Liver (tissue), 9 donors: ENCODE data around the gene UCN2. TPM values are rescaled to one million over a fixed set of nuclear protein-coding genes. Genes with fewer than 3 reads are reported as not detected.

Experiments
- DNase-seq: peaks from one replicate; pipeline ENCODE4 v3.0.0-alpha.2; 2017; ENCODE audit warnings: low spot score
- H3K27ac ChIP-seq, 2 donors: one replicate each; pipeline ENCODE4 v1.7.0; 2013; ENCODE audit warnings: inconsistent platforms in 2 of 2, low read length in 2 of 2, control low read depth in 1 of 2, low read depth in 1 of 2, mild to moderate bottlenecking in 1 of 2
- H3K27me3 ChIP-seq, 4 donors: one replicate each; pipeline versions ENCODE4 v1.6.1 to v1.7.0; 2013; ENCODE audit warnings: low read length in 3 of 4, inconsistent platforms in 1 of 4, mild to moderate bottlenecking in 1 of 4, moderate library complexity in 1 of 4; ENCODE audit not compliant: control insufficient read depth in 4 of 4, insufficient read depth in 4 of 4
- H3K36me3 ChIP-seq, 4 donors: one replicate each; pipeline versions ENCODE4 v1.6.1 to v1.7.0; 2013; ENCODE audit warnings: low read length in 3 of 4, mild to moderate bottlenecking in 3 of 4, low read depth in 1 of 4, moderate library complexity in 1 of 4; ENCODE audit not compliant: control insufficient read depth in 4 of 4, insufficient read depth in 3 of 4
- H3K4me1 ChIP-seq, 4 donors: one replicate each; pipeline versions ENCODE4 v1.6.1 to v1.7.0; 2013; ENCODE audit warnings: low read length in 3 of 4, mild to moderate bottlenecking in 3 of 4, moderate library complexity in 1 of 4; ENCODE audit not compliant: control insufficient read depth in 4 of 4, insufficient read depth in 4 of 4
- H3K4me3 ChIP-seq, 3 donors: one replicate each; pipeline versions ENCODE4 v1.6.1 to v1.7.0; 2013; ENCODE audit warnings: low read length in 3 of 3, control low read depth in 1 of 3, low read depth in 1 of 3, mild to moderate bottlenecking in 1 of 3
- H3K9ac ChIP-seq, 2 donors: one replicate each; pipeline ENCODE4 v1.7.0; 2013; ENCODE audit warnings: low read length in 2 of 2, mild to moderate bottlenecking in 2 of 2, moderate library complexity in 2 of 2, control low read depth in 1 of 2, low read depth in 1 of 2
- H3K9me3 ChIP-seq, 4 donors: one replicate each; pipeline versions ENCODE4 v1.6.1 to v1.7.0; 2013; ENCODE audit warnings: low read length in 3 of 4; ENCODE audit not compliant: control insufficient read depth in 4 of 4
- ATF3 ChIP-seq: IDR thresholded peaks from 2 replicates; pipeline ENCODE4 v1.6.1; 2016; ENCODE audit warnings: antibody characterized with exemption
- CTCF ChIP-seq: fragments of 150-350 bp; IDR thresholded peaks from 2 replicates; pipeline ENCODE4 v1.5.1; 2017; ENCODE audit warnings: improper control_type of control experiment, low read depth, low read length; ENCODE audit not compliant: missing input control
- EGR1 ChIP-seq, 2 donors: IDR thresholded peaks; 2 replicates each; pipeline ENCODE4 v1.6.1; 2016 to 2018; ENCODE audit warnings: antibody characterized with exemption in 2 of 2, low read depth in 2 of 2
- FOXA1 ChIP-seq: IDR thresholded peaks from 2 replicates; pipeline ENCODE4 v1.6.1; 2016; ENCODE audit warnings: antibody characterized with exemption
- FOXA2 ChIP-seq: IDR thresholded peaks from 2 replicates; pipeline ENCODE4 v1.6.1; 2016; ENCODE audit warnings: antibody characterized with exemption
- GABPA ChIP-seq, 2 donors: IDR thresholded peaks in 1 of 2; conservative IDR thresholded peaks in 1 of 2; 2 replicates each; pipeline ENCODE4 v1.6.1; 2016; ENCODE audit warnings: antibody characterized with exemption in 2 of 2, mild to moderate bottlenecking in 1 of 2, moderate library complexity in 1 of 2
- HNF4A ChIP-seq, 2 donors: conservative IDR thresholded peaks; 2 replicates each; pipeline ENCODE4 v1.6.1; 2016; ENCODE audit warnings: antibody characterized with exemption in 2 of 2, mild to moderate bottlenecking in 2 of 2
- HNF4G ChIP-seq: IDR thresholded peaks from 2 replicates; pipeline ENCODE4 v1.6.1; 2016; ENCODE audit warnings: antibody characterized with exemption
- JUND ChIP-seq, 2 donors: IDR thresholded peaks; 2 replicates each; pipeline ENCODE4 v1.6.1; 2016; ENCODE audit warnings: antibody characterized with exemption in 2 of 2
- MAX ChIP-seq: IDR thresholded peaks from 2 replicates; pipeline ENCODE4 v1.6.1; 2016; ENCODE audit warnings: antibody characterized with exemption
- NR2F2 ChIP-seq: IDR thresholded peaks from 2 replicates; pipeline ENCODE4 v1.6.1; 2016; ENCODE audit warnings: antibody characterized with exemption
- RAD21 ChIP-seq, 2 donors: IDR thresholded peaks; 2 replicates each; pipeline ENCODE4 v1.6.1; 2016; ENCODE audit warnings: antibody characterized with exemption in 2 of 2, mild to moderate bottlenecking in 2 of 2
- REST ChIP-seq: IDR thresholded peaks from 2 replicates; pipeline ENCODE4 v1.6.1; 2016; ENCODE audit warnings: antibody characterized with exemption, mild to moderate bottlenecking
- RXRA ChIP-seq, 2 donors: IDR thresholded peaks; 2 replicates each; pipeline ENCODE4 v1.6.1; 2017 to 2018; ENCODE audit warnings: antibody characterized with exemption in 2 of 2, mild to moderate bottlenecking in 1 of 2
- SP1 ChIP-seq: IDR thresholded peaks from 2 replicates; pipeline ENCODE4 v1.6.1; 2018; ENCODE audit warnings: antibody characterized with exemption, mild to moderate bottlenecking
- TAF1 ChIP-seq: conservative IDR thresholded peaks from 2 replicates; pipeline ENCODE4 v1.6.1; 2016; ENCODE audit warnings: antibody characterized with exemption, mild to moderate bottlenecking
- YY1 ChIP-seq: IDR thresholded peaks from 2 replicates; pipeline ENCODE4 v1.6.1; 2016; ENCODE audit warnings: antibody characterized with exemption, mild to moderate bottlenecking
- ZBTB33 ChIP-seq: IDR thresholded peaks from 2 replicates; pipeline ENCODE4 v1.6.1; 2016; ENCODE audit warnings: antibody characterized with exemption
- WGBS: extraction: QIAGEN DNeasy Blood & Tissue Kit; methylation state at CpG from one replicate; pipeline ENCODE4 v1.1.7; 2013; 5-methylcytosine and 5-hydroxymethylcytosine counted together
- polyA plus RNA-seq, 2 donors: library from polyadenylated mRNA; stranded (reverse) in 1 of 2; unstranded in 1 of 2; fragments of 200-250 nt in 1 of 2; fragments of >200 nt in 1 of 2; fragmentation: Nextera tagmentation in 1 of 2; extraction: Ambion mirVana in 1 of 2; gene quantifications; one replicate each; pipeline versions ENCODE4 v1.2.1 to v1.2.3, GENCODE V29; 2013 to 2015
- total RNA-seq, 2 donors: library from RNA; depleted of rRNA; stranded (reverse); fragments of >200 nt; gene quantifications; one replicate each; pipeline ENCODE4 v1.2.3, GENCODE V29; 2014
- donor health status: healthy.
- donor health status: healthy.
- donor health status: healthy.
- donor health status: healthy.
- donor health status: healthy.

The UCN2 gene
- total and polyA plus RNA-seq, 4 donors, result 0.08 TPM; not detected in 3

GRCh38 chr3:48548126-48548525, 15.5 kb downstream of the UCN2 start:
- no peaks in the 10 kb centered on the region for H3K36me3 ChIP-seq
- no peaks in the 10 kb centered on the region for H3K4me1 ChIP-seq
- no peak overlapping the region for H3K4me3 ChIP-seq
- DNase-seq, result peak; percentile 54
- H3K27me3 ChIP-seq, result no peaks in the 10 kb centered on the region
- no peak overlapping the region for H3K27ac ChIP-seq
- no peak for TF ChIP-seq NR2F2
- TF ChIP-seq GABPA (IDR thresholded peaks at IDR 0.05 in 1 of 2, conservative IDR thresholded peaks at IDR 0.05 in 1 of 2), result no peak
- no peak for TF ChIP-seq CTCF
- no peak for TF ChIP-seq FOXA1
- TF ChIP-seq FOXA2, result no peak
- TF ChIP-seq EGR1 (IDR thresholded peaks at IDR 0.05; ENCODE audit: low read depth in 2 of 2), result no peak
- no peak for TF ChIP-seq JUND (IDR thresholded peaks at IDR 0.05)
- TF ChIP-seq SP1, result no peak
- no peak for TF ChIP-seq ATF3
- no peak for TF ChIP-seq RXRA (IDR thresholded peaks at IDR 0.05)
- no peak for TF ChIP-seq HNF4A (conservative IDR thresholded peaks at IDR 0.05)
- no peak for TF ChIP-seq YY1
- TF ChIP-seq HNF4G, result no peak
- TF ChIP-seq TAF1, result no peak
- no peak for TF ChIP-seq MAX
- no peak for TF ChIP-seq RAD21 (IDR thresholded peaks at IDR 0.05)
- TF ChIP-seq ZBTB33, result no peak
- TF ChIP-seq REST, result no peak
- no peaks in the 10 kb centered on the region for H3K9me3 ChIP-seq
- no peak overlapping the region for H3K9ac ChIP-seq
- 82% methylated on average over 5 of the region's 5 CpGs for WGBS
